ENCODE data around the gene RHOBTB3.

The RHOBTB3 gene

DNA sequence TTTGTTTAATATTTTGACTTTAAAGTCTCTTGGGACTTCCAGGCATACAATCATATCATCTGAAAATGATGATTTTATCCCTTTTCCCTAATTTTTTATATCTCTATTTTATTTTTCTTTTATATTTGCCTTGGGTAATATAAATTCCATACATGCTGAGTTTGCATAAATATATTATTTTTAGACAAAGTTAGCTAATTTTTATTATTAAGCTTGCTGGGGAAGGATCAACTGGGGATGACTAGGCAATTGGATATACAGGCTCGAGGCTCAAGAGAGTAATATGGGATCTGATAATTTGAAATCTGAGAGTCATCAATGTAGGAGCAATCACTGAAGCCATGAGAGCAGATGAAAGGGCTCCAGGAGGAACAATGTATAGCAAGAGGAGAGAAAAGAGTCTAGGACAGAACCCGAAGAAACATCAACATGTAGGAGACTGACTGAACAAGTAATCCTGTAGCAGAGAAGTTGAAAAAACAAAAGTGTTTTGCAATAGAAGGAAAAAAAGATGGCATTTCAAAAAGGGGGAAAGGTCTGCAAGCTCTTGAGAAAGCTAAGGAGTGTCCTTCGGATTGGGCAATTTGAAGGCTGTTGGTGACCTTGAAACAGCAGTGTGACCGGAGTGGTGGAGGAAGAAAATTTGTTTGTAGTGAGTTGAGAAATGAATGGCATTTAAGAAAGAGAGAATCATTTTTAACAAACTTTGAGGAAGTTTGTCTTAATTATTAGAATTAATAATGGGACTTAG, 17.0 kb upstream of the RHOBTB3 start:
- no peak for DNase-seq

DNA sequence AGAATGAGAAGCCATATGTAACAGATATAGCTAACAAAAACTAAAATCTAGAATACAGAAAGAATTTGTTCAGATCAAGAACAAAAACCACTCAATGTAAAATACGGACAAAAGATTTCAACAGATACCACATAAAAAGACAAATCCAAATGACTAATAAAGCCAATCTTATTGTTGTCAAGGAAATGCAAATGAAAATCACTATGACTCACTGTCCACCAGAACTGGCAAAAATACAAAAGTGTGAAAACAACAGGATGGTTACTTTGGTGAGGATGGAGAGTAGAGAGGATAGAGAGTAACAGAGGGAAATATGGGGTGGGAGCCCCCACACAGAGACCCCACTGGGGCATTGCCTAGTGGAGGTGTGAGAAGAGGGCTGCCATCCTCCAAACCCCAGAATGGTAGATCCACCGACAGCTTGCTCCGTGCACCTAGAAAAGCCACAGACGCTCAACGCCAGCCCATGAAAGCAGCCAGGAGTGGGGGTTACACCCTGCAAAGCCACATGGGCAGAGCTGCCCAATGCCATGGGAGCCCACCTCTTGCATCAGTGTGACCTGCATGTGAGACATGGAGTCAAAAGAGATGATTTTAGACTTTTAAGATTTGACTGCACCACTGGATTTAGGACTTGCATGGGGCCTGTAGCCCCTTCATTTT, 15.2 kb upstream of the RHOBTB3 start:
- DNase-seq = no peak

DNA sequence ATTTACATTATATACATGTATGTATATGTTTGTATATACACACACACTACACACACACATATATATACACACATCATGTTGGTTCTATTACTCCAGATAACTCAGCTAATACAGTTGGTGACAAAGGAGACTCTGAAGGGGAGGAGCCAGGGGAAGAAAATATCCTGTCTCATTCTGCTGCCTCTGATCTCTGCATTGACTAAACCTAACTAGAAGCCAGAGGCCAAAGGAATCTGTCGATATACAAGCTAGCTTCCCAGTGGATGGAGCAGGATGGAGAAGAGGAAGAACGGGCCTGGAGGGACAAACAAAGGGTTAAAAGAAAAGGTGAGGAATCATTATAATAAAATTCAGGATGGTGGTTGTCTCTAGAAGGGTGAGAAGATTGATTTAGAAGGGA, 13.7 kb upstream of the RHOBTB3 start:
- DNase-seq = no peak

DNA sequence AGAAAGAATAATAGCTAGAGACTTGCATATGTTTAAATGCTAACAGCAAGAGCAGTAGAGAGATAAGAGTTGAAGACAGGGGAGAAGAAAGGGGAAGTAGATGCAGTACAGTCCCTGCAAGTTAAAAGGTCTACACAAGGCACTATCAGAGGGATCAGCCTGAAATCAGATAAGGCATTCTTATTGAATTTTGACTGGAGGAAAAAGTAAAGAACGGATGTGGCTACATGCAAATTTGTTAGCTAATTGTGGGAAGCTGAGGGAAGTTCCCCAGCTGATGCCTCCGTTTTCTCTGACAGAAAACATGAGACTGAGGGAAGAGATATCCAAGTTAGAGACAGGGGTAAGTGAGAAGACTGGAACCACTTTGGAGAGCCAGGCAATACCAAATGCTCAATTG, 12.9 kb upstream of the RHOBTB3 start:
- no peak for DNase-seq

DNA sequence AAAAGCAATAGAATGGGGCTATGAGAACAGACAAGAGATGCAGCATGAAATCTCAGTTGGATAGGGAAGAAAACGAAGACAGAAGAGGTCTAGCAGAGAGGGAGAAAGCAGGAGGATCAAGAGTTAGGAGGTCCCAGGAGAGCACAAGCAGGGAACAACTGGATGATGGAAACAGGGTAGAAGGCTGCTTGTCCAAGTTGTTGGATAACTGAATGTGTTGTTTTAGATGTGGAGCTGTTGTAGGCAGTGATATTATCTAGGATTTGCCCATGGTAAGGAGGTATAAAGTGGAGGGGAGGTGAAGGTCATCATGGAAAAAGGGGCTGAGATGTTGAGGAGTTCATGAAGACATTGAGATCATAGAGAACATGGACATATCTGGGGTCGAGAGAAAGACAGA, 12.4 kb upstream of the RHOBTB3 start:
- DNase-seq = no peak

DNA sequence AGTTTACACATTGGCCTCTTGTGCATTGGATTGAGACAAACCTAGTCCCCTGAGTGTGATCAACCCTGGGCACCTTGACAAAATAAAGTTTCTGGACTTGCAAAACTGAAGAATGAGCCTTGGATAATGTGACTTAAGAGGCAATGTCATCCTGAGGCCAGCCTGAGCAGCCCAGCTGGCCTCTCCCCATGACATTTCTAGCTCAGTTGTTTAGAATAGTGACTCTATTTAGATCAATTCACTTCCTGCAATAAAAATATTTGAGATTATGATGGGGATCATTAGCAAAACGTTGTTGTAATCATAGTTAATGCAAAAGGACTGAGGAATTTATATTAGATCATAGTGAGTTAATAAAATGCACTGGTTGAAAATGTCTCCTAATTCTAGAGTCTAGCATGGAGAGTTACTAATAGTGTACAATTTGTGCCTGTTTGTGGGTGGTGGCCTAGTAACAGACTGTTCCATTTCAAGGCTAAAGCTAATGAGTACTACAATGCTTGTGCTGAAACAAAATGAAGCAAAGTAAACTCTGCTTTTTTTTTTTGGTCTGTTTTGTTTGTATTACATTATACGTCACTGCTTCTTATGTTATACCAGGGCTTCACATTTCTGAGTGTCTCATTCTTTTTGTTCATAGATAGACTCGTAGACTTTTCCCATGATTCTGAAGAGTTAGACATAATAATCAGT, 10.9 kb upstream of the RHOBTB3 start:
- no peak for DNase-seq

DNA sequence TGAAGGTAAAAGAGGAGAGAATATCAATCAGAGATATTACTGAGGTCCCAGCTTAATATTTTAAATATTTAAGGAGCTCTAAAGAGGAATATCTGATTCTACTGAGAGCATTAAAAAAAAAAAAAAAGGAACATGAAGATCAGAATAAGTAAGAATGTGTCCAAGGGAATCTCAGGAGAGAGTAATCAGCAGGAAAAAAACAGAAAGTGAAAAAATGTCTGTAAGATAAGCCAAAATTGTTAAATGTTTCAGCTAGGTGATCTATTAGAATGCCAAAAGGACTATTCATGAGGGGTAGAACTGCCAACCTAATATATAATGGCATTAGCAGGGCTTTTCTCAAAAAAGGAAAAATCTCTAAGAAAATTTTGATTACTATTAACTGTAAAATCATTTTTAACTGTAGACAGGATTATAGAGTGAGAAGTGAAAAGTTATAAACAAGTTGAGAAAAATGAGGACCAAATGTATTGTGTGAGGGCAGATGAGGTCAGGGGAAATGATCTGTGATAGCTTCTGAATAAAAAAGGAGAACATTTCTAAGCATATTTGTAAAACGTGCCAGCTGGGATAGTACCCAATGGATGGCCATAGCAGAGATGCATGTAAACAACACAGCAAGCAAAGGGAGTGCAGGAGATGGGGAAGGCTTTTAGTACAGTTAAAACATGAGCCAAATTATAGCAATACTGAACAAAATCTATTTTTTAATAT, 9.4 kb upstream of the RHOBTB3 start:
- DNase-seq = no peak

DNA sequence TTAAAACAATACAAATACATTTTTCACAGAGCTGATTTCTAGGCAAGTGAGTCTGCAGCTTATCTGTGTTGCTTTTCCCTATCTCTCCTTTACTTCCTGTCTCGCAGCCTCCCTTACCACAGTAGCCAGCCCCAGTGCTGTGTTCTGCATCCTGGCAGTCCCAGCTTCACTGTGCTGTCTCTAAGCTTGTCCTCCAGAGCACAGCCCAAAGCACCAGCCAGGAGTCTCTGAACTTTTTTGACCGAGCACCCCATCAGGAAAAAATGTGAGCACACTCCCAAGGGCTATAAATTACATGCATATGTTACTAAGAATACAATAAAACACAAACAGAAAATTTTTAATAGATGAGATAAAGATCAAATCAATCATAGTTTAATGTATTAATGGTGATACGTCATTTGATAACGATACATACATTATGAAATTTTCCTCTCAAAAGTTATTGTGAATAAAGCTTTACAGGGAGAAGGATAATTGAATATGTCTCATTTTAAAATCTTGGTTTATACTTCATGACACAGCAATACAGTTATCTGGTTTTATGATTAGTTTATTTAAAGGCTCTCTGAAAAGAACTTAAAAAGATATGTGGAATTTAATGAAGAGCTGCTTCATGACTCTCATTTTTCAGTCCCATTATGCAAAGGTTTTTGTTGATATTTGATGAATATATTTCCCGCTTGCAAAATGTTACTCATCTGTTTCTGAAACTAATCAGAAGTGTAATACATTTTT, 7.3 kb upstream of the RHOBTB3 start:
- no peak for DNase-seq

DNA sequence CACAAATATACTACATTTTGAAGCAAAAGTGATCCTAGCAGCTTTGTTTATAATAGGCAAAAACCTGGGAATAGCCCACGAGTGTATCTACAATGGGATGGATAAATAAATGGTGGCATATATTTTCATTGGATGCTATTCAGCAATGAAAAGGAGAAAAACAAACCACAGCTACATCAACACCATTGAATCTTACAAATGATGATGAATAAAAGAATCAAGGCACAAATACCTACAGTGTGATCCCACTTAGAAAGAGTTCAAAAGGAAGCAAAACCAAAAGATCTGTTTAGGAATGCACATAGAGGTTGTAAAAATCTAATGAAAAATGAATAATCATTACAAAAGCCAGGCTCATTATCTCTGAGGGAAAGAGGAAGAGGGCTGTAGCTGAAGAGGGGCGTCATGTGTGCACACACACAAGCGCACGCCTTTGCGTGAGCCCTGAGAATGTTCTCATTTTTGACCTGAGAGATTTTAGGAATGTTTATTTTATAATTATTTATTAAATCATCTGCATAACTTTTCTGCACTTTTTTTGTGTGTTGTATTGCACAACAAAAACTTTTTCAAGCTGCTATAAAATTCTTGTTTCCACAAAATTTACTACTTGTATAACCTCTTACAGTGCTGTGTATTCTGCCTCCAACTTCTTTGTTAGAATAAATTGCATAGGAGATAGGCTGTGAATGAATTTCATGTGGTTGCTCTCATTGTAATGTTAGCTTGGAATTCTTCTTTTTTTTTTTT, 5.9 kb upstream of the RHOBTB3 start:
- DNase-seq = no peak

DNA sequence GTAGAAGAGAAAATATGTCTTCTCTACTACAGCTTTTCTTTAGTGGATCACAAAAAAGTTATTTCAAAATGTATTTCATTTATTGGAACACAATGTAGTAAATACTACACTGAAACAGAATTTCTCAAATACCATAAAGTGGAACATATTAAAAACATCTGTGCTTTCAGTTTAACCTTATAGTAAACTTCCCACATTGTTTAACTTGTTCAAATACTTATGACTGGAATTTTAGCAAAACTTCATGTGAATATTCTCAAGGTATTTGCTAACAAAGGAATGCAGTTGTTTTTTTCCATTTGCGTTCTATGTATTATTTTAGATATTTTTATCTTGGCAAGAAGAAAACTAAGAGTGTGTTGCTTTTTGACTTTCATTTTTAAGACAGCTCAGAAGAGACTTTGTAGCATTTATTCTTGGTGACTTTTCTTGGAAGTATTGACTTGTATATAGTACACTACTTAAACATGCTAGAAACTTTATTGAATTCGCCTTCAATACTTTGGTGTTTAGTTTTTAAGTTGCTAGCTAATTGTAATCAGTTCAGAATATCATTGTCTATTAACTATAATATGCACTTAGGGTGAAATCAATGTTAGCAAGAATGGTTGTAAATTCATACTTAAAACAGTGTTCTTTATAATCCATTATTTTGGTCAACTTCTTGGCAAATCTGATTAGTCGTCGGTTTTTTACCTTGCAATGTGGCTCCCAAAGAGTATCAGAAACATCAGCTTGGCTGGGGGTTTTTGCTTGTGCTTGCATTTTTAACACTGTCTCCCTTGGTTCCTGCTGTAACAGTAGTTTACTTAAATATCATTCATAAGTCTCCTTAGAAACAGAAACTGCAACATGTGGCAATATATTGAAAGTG, 5.0 kb upstream of the RHOBTB3 start:
- no peak for DNase-seq

DNA sequence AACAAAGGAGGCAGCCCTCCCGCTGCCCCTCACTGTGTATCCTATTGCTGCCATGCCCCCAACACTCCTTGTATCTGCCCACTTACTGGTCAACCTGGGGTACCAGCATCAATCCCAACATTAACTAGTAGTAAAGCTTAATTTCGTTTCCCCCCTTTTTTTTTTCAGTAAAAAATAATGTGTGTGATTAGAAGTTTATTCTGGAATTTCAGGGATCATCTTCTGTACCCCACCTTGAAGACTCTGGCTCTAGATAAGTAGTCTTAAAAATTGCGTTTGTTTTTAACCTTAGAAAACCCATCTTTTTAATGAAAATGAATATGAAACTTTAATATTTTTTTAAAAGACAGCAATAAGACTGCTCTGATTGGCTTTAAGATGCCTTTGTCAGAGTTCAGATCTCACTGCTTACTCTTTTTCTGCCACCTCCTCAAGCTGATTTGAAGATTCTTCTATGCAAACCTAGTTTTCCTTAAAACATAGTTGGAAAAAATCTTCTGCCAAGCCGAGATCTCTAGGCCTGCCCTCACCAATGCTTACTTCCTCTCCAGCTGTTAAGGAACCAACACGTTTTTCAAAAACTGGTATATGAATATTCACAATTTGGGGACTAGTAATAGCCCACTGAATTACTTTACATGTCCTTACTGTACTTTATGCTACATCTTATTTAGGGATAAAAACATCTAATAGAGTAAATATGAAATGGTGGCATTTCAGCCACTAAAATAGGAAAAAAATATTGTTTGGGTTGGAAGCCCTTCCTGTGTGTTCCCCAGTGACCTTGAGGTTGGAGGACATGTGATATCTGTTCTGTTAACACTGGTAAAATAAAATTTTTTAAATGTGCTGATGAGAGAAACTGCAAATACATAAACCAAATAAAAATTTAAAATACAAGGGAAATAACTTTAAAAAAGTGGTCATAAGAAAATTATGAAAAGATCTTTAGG, 4.0 kb upstream of the RHOBTB3 start:
- DNase-seq = no peak

DNA sequence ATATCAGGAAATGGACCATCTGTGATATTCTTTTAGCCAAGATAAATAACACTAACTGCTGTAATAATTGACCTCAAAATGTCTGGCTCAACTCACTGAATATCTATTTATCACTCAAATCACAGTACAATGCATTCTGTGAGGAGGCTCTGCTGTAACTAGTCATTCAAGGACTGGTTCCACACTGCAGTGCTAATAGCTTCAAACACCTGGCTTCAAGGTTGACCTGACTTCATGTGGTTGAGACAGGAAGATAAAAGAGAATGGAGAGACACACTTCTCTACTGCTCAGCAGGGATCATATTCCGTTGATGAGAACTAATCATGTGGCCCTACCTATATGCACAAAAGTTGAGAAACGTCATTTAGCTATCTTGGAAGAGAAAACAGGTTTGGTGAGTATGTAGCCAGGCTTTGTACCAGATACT, 3.4 kb upstream of the RHOBTB3 start:
- DNase-seq = no peak

DNA sequence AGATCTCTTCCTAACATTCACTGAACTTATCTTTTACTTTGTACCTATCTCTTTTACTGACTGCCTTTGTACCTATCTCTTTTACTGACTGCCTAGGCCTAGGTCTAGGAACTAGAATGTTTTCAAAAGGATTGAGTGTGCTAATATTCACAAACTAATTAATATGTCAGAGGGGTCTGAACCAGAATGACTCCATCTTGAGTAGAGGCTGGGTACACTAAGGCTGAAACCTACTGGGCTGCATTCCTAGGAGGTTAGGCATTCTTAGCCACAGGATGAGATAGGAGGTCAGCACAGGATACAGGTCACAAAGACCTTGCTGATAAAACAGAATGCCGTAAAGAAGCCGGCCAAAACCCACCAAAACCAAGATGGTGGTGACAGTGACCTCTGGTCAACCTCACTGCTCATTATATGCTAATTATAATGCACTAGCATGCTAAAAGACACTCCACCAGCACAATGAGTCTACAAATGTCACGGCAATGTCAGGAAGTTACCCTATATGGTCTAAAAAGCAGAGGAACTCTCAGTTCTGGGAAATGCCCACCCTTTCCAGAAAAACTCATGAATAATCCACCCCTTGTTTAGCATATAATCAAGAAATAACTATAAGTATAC, 2.5 kb upstream of the RHOBTB3 start:
- DNase-seq = no peak

DNA sequence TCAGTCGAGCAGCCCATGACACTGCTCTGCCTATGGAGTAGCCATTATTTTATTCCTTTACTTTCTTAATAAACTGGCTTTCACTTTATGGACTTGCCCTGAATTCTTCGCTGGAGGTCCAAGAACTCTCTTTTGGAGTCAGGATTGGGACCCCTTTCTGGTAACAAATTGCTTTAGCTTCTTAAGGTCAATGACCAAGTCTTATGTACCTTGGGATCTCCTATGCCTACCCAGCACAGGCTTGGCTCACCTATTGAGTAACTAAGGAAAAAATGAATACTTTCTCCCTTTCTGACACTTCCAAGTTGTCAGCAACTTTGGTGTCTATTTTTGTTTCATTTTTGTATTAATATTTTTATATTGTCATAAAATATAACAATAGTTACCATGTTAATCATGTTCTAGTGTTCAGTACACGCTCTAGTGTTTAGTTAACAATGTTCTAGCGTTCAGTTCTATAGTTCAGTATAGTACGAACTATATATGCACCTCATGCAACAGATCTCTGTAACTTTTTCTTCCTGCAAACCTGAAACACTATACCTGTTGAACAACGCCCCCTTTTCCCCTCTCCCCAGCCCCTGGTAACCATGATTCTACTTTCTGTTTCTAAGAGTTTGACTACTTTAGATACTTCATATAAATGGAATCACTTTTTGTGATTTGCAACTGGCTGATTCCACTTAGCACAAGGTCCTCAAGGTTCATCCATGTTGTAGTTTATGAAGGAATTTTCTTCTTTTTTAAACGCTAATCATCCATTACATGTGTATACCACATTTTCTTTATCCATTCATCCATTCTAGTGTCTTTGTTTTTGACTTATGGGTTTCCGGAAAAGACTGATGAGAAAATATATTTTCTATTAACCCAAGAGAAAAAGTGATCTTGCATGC, 1.8 kb upstream of the RHOBTB3 start:
- DNase-seq = no peak

DNA sequence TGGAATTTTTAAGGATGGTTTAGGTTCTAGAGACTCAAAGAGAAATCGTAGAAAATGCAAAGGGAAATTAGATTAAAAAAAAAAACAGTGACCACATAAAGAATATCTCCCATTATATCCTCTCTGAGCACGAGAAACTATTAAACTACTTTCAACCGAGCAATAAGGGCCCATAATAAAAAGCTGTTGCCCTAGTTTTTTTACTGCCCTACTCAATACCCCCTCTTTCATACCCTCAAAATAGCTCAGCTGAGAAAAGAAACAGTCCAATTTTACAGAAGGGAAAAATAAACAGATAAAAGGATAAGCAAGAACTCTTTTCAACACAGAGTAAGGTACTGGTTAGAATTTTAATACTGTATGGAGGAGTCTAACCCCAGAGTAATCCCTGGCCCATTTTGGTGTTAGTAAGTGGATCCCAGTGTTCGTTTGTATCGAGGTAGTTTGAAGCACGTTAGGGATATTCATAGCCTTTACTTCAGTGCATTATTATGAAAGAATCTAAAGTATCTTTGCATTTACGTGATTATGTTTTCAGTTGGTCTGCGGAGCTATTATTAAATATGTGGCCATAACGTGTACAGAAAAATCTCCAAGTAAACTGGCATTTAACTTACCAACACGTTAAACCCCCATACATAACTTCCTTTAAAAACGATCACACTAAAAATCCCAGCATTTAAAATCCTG, 980 bp upstream of the RHOBTB3 start:
- no peak for DNase-seq

DNA sequence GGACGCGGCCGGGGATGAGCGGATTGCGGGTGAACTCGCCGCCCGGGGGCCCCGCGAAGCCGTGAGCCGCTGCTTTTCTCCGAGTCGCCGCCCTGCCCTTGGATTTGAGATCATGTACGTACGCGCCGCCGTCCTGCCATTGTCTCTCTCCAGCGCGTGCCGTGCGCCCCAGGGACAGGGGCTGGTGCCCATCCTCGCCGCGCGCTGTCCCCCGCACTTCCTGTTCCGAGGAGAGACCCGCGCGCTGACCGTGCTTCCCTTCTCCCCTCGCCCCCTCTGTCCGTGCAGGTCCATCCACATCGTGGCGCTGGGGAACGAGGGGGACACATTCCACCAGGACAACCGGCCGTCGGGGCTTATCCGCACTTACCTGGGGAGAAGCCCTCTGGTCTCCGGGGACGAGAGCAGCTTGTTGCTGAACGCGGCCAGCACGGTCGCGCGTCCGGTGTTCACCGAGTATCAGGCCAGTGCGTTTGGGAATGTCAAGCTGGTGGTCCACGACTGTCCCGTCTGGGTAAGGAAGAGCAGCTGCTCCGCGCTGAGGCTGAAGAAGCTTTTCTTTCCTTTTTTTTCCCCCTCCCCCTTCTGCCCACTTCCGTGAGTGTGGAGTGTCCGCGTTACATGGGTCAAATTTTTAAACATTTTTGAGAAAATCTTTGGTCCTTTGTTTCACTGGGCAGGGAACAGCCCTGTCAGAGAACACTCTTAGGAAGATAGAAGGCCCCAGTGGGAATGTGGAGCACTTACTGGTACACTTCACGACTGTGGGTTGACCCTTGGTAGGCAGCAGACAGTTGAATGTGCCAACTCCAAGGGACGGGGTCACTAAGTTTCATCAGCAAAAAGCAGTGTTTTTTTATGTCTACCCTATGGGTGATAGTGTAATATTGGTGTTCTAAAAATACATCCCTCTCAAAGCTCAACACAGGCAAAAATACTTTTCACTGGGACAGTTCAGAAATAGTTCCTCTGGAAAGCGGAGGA, 727 bp downstream of the RHOBTB3 start:
- DNase-seq = no peak
